Activated CD4-positive, CD25-positive, alpha-beta regulatory T cell (primary cell): Measurements from ENCODE around the gene ZNF189.

Experiments used
- DNase-seq, 4 experiments: peaks; one replicate each; lab custom pipeline; 2025; lab: John Stamatoyannopoulos, UW

The ZNF189 gene

DNA sequence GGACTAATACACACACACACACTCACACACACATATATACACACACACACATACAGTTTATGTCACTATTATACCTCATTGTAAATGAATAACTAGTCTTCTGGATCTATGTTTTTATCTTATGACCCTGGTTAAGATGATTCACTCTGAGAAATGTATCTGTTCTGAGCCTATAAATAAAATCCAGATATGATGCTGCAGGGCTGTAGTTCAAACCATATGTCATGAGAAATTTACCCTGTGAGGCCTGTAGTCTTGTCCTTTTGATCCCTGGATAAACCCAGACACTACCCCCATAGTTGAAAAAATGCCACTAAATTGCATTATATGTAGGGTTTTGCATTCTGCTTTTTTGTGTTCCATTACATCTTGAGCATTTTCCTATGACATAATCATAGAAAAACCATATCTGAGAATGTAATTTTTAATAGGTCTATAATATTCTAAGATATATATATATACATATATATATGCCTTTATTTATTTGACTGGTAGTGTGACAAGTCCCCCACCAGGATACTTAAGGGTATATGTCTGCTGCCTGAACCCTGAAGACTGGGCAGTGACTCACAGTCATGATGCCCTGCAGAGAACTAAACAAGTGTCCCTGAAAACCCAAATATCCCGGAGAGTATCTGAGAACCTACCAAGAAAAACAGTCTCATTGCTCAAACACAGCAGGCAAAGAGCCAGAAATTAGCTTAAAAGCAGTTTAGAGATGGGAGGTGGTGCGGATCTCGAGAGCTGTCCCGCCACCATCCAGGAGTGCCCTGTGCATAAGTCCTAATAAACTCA lies 55.3 kb downstream of the ZNF189 start:
- no peak for DNase-seq

DNA sequence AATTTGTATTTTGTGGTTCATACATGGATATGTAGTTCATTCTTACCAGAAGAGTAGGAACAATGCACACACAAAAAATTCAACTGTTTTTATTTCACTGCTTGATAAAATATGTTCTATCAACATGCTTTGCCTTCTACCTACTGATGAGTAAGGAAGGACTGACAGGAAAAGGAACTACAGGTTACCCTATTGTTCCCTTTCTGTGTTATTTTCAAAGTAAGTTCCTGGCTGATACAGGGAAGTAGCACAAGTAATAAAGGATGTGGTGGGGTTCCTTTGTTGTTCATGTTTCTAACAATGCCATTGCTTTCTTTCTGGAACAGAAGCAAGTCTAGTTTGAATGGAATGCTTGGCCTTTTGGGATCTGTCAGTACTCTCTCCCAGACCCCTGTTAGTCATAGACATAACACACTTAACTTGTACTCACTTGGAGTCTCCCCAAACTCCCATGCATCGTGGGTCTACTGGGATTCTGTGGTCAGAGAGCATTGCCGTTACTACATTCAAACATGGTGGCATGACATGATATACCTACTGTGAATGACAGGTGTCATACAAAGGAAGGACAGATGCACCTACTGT lies 57.1 kb downstream of the ZNF189 start:
- no peak for DNase-seq

DNA sequence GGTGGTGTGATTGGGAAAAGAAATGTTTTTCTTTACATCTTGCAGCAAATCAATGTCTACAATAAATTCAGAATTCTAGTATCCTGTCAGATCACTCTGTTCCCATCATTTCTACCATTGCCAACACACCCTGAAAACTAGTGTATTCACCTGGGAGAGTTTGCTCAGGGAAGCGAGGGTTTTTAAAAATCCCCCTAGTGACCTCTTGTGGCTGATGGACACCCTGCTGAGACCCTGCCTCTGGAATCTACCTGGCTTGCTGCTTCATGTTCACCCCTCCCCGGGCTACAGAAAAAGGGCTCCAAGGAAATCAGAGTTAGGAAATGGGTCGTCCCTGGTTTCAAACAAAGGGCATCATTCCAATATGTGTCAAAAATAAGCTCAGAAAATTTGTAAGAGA lies 58.4 kb downstream of the ZNF189 start:
- DNase-seq = no peak

DNA sequence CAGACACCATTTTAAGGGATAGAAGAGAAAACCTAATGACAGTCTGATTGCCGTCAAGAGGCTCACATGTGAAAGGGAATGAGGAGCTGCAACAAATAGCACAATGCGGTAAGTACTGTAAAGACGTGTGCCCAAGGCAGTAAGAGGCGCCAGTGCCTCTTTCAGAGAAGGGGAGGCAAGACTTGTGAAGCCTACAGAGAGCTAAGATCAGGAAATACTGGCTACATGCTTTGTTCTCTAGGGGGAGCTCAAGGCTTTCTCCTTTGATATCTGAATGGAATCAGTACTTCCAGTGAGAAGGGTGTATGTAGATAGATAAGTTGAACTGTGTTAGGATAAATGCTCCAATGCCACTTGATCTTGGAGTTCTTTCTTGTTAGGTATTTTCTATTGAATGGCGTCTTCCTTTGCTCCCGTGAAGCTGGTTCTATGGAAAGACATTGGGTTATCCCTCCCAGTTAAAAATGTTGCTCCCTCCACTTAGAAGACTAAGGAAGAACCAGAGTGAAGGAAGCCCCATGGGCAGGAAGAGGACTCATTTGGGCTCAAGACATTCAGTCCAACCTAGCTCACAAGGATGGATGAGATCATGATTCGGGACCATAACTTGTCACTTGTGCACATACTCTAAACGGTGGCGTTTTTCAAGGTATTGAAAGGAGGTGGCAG lies 60.4 kb downstream of the ZNF189 start:
- no peak for DNase-seq
